K562 treated with DMSO at 1 percent for 48 hours (cell line): Measurements from ENCODE around the gene CELA3A. TPM values are rescaled to one million over a fixed set of nuclear protein-coding genes. Genes with fewer than 3 reads are reported as not detected.

Experiments used
- total RNA-seq: library from RNA; unstranded; fragments of 300-600 nt; gene quantifications from 2 replicates; pipeline ENCODE4 v1.2.3, GENCODE V29; 2022; ENCODE audit warnings: low replicate concordance; ENCODE audit errors: extremely low read depth

The CELA3A gene, protein sequence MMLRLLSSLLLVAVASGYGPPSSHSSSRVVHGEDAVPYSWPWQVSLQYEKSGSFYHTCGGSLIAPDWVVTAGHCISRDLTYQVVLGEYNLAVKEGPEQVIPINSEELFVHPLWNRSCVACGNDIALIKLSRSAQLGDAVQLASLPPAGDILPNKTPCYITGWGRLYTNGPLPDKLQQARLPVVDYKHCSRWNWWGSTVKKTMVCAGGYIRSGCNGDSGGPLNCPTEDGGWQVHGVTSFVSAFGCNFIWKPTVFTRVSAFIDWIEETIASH
- total RNA-seq: not detected in 2 replicates

DNA sequence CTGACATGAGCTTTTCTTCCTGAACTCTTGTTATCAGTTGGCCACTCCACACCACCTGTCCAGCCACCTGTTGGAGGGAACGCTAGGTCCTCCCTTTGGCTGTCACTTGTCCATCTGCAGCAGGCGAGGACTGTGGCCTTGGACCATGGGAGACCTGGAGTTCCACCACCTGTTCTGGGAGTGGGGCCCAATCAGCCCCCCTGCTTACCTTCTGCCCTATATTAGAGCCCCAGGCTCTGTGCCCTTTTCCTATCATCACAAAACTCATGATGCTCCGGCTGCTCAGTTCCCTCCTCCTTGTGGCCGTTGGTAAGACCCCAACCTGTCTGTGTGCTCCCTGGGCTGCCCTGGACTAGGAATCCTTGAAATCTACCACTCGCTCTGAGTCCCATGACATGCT lies at the start of gene CELA3A:
Gene CELA3A (plus strand): TSS at position 249 of the 400 bp plus-strand sequence. CDS start 18 bp downstream, at position 267.

DNA sequence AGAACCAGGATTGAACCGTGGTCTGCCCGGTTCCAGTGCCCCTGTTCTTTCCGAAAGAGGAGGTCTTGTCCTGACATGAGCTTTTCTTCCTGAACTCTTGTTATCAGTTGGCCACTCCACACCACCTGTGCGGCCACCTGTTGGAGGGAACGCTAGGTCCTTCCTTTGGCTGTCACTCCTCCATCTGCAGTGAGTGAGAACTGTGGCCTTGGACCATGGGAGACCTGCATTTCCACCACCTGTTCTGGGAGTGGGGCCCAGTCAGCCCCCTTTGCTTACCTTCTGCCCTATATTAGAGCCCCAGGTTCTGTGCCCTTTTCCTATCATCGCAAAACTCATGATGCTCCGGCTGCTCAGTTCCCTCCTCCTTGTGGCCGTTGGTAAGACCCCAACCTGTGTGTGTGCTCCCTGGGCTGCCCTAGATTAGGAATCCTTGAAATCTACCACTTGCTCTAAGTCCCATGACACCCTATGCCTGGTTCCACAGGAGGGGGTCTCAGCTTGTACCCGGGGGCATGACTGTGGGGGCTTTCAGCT lies 24.7 kb upstream of the CELA3A start, which contains the start of gene CELA3B:
Gene CELA3B (plus strand): TSS at position 320 of the 537 bp plus-strand sequence. CDS start 18 bp downstream, at position 338.

DNA sequence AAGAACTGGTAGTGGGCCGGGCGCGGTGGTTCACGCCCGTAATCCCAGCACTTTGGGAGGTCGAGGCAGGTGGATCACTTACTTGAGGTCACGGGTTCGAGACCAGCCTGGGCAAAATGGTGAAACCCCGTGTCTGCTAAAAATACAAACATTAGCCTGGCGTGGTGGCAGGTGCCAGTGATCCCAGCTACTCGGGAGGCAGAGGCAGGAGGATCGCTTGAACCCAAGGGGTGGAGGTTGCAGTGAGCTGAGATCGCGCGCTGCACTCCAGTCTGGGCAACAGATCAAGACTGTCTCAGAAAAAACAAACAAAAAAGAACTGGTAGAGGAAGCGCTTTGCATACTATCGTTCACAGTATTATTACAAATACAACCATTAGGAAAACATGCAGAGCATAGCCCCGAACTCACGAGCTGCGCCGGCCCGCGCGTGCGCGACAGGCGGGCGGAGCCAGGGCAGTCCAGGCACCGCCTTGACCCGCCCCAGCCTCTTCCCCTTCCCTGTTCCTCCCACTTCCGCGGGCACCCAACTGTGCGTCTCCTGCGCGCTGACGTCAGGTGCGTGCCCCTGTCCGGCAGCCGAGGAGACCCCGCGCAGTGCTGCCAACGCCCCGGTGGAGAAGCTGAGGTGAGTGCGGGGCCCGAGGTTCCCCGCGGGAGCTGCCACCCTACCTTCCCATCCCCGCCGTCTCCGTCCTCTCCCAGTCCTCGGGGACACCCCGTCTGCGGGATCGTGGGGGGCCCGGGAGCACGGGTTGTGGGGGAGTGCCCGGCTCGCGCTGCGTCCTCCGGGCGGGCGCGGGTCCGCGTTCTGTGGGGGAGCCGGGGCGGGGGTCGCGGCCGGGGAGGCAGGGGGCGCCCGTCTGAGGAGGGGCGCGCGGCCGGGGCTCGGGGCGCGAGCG lies 50.9 kb downstream of the CELA3A start, which contains the start of gene CDC42:
Gene CDC42 (plus strand): TSS at position 595 of the 902 bp plus-strand sequence. CDS start 25,770 bp downstream, outside the sequence.

Other genes starting within 250 kb of the CELA3A start
- not detected in 2 replicates for gene USP48, start 218.5 kb upstream of the CELA3A start, total RNA-seq
- gene LDLRAD2, start 189.4 kb upstream of the CELA3A start, total RNA-seq: not detected in 2 replicates
- gene HSPG2, start 64.3 kb upstream of the CELA3A start, total RNA-seq: not detected in 2 replicates
- not detected in 2 replicates for gene CELA3B, start 24.6 kb upstream of the CELA3A start, total RNA-seq
- gene CDC42, start 51.1 kb downstream of the CELA3A start, total RNA-seq: 1,337 TPM in 1 of 2 replicates, not detected in the other
- gene WNT4, start 141.4 kb downstream of the CELA3A start, total RNA-seq: not detected in 2 replicates